Measurements from ENCODE around the gene AP1G2. TPM values are rescaled to one million over a fixed set of nuclear protein-coding genes. Genes with fewer than 3 reads are reported as not detected.

AP1G2 gene
- total RNA-seq, 1 donor from 2014 or later, result 32.6 TPM

DNA sequence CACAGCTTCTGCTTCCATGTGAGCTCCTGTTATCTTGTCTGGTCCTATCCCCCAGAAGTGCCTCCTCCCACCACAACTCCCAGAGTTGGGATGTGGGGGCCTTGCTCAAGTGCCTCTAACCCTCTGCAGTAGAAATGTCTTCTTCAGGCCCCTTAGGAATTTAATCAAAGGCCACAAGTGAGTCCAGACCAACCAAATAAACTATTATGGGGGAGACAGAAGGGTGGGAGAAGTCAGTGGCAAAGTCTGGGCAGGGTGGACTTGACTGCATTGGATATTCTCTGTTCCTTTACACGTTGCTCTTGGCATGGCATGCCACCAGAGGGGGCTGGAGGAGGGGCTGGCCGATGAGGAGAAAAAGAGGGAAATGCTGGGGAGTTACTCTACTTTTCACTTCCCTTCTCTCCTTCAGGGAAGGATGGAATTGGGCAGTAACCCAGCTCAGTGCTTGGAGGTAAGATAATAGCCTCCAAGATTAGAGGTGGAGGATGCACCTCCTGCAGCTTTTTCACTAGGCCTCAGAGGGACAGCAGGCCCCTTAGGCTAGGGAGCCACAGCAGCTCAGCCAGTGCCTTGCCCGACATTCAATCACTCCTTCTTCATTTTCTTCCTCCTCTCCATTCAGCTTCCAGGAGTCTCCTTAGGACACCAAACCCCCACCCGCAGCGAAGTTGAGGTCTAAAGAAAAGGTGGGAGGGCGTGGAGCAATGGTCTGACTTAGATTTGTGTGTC lies 1.2 kb upstream of the AP1G2 start:
- H3K36me3 Mint-ChIP-seq (ENCODE audit: unreplicated experiment), result no peaks in the 10 kb centered on the region
- TF ChIP-seq, protein P1, sequence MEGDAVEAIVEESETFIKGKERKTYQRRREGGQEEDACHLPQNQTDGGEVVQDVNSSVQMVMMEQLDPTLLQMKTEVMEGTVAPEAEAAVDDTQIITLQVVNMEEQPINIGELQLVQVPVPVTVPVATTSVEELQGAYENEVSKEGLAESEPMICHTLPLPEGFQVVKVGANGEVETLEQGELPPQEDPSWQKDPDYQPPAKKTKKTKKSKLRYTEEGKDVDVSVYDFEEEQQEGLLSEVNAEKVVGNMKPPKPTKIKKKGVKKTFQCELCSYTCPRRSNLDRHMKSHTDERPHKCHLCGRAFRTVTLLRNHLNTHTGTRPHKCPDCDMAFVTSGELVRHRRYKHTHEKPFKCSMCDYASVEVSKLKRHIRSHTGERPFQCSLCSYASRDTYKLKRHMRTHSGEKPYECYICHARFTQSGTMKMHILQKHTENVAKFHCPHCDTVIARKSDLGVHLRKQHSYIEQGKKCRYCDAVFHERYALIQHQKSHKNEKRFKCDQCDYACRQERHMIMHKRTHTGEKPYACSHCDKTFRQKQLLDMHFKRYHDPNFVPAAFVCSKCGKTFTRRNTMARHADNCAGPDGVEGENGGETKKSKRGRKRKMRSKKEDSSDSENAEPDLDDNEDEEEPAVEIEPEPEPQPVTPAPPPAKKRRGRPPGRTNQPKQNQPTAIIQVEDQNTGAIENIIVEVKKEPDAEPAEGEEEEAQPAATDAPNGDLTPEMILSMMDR (IDR thresholded peaks at IDR 0.05), result peak; percentile 36
- H3K27ac Mint-ChIP-seq (ENCODE audit: unreplicated experiment), result no peak overlapping the region
- peaks cover 23% of the 10 kb centered on the region for H3K4me1 Mint-ChIP-seq (ENCODE audit: unreplicated experiment)
- no peaks in the 10 kb centered on the region for H3K9me3 Mint-ChIP-seq (ENCODE audit: unreplicated experiment)
- H3K27me3 Mint-ChIP-seq (ENCODE audit: unreplicated experiment), result peaks cover 24% of the 10 kb centered on the region
- H3K4me3 Mint-ChIP-seq (ENCODE audit: unreplicated experiment), result peak overlapping the region; percentile 47
- no peak for DNase-seq (ENCODE audit: extremely low spot score, unreplicated experiment)

- Mint-ChIP-seq H3K9me3 (ENCODE audit: unreplicated experiment) (no peaks in the 10 kb centered on the region), H3K27ac (ENCODE audit: unreplicated experiment) (peak overlapping the region; percentile 88), H3K4me1 (ENCODE audit: unreplicated experiment) (peaks cover 23% of the 10 kb centered on the region), H3K27me3 (ENCODE audit: unreplicated experiment) (peaks cover 20% of the 10 kb centered on the region), H3K36me3 (ENCODE audit: unreplicated experiment) (no peaks in the 10 kb centered on the region), H3K4me3 (ENCODE audit: unreplicated experiment) (peak overlapping the region; percentile 94)
- DNase-seq (ENCODE audit: extremely low spot score, unreplicated experiment), result no peak
- TF ChIP-seq, protein P1 (IDR thresholded peaks at IDR 0.05), result no peak
These were observed 519 bp upstream of the AP1G2 start for GRCh38 chr14:23568021-23568599.

DNA sequence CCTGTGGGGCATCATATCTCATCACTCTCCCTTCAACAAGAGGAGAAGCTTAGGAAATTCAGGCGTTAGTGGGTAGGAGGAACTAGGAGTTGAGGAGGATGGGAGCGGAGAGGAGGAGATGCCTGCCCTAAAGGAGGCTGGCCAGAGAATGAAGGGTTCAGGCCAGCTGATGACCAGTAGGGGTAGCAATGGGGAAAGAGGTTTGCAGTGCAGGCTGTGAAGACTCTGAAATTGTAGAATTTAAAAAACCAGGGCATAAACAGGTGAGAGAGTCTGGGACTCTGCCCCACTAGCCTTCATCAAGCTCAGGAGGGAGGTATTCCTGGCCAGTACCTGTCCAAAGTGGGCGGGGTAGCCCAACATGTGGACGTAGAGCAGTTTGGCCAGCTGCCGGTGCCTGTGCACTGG lies 809 bp downstream of the AP1G2 start:
- H3K4me3 Mint-ChIP-seq (ENCODE audit: unreplicated experiment), result peak overlapping the region; percentile 94

DNA sequence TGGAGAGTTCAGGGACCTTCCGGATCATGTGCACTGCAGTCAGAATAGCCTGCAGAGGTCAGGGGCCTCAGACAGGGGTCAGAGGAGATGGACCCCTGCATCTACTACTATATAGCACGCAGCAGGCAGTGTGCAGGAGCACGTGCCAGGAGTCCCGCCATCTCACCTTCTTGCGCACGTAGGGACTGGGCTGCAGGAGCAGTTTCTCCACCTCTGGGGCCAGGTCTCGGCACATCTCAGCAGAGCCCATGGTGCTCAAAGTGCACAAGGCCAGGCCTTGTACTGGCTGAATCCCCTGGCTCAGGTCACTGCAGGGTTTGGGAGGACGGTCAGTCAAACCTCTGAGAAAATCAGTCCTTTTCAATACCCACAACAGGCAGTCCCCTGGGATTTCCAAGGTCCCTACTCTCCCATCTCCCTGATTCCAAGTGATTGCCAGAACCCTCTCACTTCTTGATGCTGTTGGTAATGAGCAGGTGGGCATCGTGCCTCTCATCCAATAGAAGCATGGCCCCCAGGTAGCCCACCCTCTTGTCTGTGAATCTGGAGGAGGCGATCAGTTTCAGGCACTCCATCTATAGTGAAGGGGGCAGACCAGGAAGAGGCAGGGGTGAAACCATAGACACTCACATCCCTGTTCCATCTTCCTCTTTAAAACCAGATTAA lies 1.3 kb downstream of the AP1G2 start:
- TF ChIP-seq, protein P1 (IDR thresholded peaks at IDR 0.05), result no peak
- H3K9me3 Mint-ChIP-seq (ENCODE audit: unreplicated experiment), result no peaks in the 10 kb centered on the region
- H3K27ac Mint-ChIP-seq (ENCODE audit: unreplicated experiment), result peak overlapping the region; percentile 88
- H3K4me3 Mint-ChIP-seq (ENCODE audit: unreplicated experiment), result peak overlapping the region; percentile 94
- DNase-seq (ENCODE audit: extremely low spot score, unreplicated experiment), result no peak
- H3K4me1 Mint-ChIP-seq (ENCODE audit: unreplicated experiment), result peaks cover 23% of the 10 kb centered on the region
- peaks cover 2% of the 10 kb centered on the region for H3K27me3 Mint-ChIP-seq (ENCODE audit: unreplicated experiment)
- no peaks in the 10 kb centered on the region for H3K36me3 Mint-ChIP-seq (ENCODE audit: unreplicated experiment)

More for the DNA sequence above, 809 bp downstream of the AP1G2 start:
- Mint-ChIP-seq H3K27ac (ENCODE audit: unreplicated experiment) (peak overlapping the region; percentile 88), H3K4me1 (ENCODE audit: unreplicated experiment) (peaks cover 23% of the 10 kb centered on the region), H3K9me3 (ENCODE audit: unreplicated experiment) (no peaks in the 10 kb centered on the region), H3K27me3 (ENCODE audit: unreplicated experiment) (peaks cover 7% of the 10 kb centered on the region), H3K36me3 (ENCODE audit: unreplicated experiment) (no peaks in the 10 kb centered on the region)
- TF ChIP-seq, protein P1 (IDR thresholded peaks at IDR 0.05), result peak; percentile 31
- DNase-seq (ENCODE audit: extremely low spot score, unreplicated experiment), result no peak

GRCh38 chr14:23565626-23566025 lies 2.0 kb downstream of the AP1G2 start:
- TF ChIP-seq, protein P1 (IDR thresholded peaks at IDR 0.05), result no peak
- peaks cover 2% of the 10 kb centered on the region for H3K27me3 Mint-ChIP-seq (ENCODE audit: unreplicated experiment)
- no peak overlapping the region for H3K4me3 Mint-ChIP-seq (ENCODE audit: unreplicated experiment)
- no peak for DNase-seq (ENCODE audit: extremely low spot score, unreplicated experiment)
- no peaks in the 10 kb centered on the region for H3K36me3 Mint-ChIP-seq (ENCODE audit: unreplicated experiment)
- H3K27ac Mint-ChIP-seq (ENCODE audit: unreplicated experiment), result no peak overlapping the region
- H3K4me1 Mint-ChIP-seq (ENCODE audit: unreplicated experiment), result peaks cover 23% of the 10 kb centered on the region
- H3K9me3 Mint-ChIP-seq (ENCODE audit: unreplicated experiment), result no peaks in the 10 kb centered on the region
